ENCODE results near the gene RSF1.

RSF1 gene

DNA sequence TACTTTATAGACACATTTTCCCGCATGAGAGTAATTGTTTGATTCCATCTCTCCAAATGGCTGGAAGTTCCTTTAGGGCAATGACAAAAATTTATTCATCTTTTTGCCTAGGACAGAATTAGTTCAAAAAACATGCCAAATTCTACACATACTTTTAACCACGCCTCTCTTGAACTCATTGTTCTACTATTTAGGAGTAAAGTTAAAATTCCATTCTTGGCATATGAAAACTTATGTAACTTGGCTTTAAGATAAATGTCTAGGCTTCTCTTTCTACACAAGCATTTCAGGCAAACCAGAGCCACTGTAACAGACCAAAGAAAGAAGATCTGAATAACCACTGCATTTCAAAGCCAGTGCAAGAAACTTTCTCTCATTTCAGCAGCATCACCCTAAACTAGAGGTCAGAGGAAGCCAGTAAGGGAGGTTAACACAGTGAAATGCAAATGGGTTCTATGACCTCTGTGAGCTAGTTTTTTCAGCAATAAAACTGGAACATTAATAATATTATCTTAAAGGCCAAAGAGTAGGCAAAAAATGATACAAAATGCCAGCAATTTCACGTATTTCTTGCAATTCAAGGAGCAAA, 73.0 kb downstream of the RSF1 start:
- TF ChIP-seq, protein P1, sequence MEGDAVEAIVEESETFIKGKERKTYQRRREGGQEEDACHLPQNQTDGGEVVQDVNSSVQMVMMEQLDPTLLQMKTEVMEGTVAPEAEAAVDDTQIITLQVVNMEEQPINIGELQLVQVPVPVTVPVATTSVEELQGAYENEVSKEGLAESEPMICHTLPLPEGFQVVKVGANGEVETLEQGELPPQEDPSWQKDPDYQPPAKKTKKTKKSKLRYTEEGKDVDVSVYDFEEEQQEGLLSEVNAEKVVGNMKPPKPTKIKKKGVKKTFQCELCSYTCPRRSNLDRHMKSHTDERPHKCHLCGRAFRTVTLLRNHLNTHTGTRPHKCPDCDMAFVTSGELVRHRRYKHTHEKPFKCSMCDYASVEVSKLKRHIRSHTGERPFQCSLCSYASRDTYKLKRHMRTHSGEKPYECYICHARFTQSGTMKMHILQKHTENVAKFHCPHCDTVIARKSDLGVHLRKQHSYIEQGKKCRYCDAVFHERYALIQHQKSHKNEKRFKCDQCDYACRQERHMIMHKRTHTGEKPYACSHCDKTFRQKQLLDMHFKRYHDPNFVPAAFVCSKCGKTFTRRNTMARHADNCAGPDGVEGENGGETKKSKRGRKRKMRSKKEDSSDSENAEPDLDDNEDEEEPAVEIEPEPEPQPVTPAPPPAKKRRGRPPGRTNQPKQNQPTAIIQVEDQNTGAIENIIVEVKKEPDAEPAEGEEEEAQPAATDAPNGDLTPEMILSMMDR (IDR thresholded peaks at IDR 0.05; ENCODE audit: borderline replicate concordance, control extremely low read depth, extremely low read depth, insufficient read depth, missing control alignments) = no peak
- in situ Hi-C loops (cut with MboI; ENCODE audit: low sequenced_read_pairs, unreplicated experiment) = no loop called here
- no peak for DNase-seq (ENCODE audit: low spot score)

DNA sequence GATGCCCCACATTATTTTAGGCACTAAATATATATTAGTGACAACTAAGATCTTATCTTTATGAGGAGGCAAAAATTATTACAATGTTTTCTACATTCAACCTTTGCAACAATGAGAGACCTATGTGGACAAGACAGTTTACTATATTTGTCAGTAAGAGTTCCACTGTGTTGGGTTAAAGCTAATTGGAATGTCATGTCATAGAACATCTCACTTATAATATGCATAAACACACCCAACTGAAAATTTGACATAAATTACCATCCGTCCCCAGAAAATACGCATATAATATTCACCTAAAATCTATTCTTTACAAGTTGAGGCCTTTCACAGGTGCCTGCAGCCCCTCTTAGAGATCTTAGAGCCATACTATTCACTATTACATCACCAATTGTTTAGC, 84.0 kb downstream of the RSF1 start:
- in situ Hi-C loops (cut with MboI; ENCODE audit: low sequenced_read_pairs, unreplicated experiment) = no loop called here
- TF ChIP-seq, protein P1 (IDR thresholded peaks at IDR 0.05; ENCODE audit: borderline replicate concordance, control extremely low read depth, extremely low read depth, insufficient read depth, missing control alignments) = no peak
- DNase-seq (ENCODE audit: low spot score) = no peak

DNA sequence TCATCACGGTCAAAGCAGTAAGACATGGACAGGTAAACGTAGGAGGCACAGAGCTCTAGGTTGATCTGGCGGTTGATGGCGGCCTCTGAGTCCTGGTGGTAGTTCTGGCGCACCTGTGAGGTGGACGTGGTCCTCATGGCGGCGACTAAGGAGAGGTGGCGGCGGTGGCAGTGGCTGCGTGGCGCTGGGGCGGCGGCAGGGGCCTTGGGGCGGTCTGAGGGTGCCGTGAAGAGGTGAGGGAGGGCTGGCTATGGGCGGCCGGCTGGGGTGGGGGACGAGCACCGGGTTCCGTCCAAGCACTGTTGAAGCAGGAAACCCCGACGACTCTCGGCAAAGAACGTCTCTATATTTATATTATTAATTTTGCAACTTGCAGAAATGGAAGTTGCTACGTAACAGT, 85.6 kb downstream of the RSF1 start:
- TF ChIP-seq, protein P1 (IDR thresholded peaks at IDR 0.05; ENCODE audit: borderline replicate concordance, control extremely low read depth, extremely low read depth, insufficient read depth, missing control alignments) = no peak
- in situ Hi-C loops (cut with MboI; ENCODE audit: low sequenced_read_pairs, unreplicated experiment) = no loop called here
- DNase-seq (ENCODE audit: low spot score) = no peak

DNA sequence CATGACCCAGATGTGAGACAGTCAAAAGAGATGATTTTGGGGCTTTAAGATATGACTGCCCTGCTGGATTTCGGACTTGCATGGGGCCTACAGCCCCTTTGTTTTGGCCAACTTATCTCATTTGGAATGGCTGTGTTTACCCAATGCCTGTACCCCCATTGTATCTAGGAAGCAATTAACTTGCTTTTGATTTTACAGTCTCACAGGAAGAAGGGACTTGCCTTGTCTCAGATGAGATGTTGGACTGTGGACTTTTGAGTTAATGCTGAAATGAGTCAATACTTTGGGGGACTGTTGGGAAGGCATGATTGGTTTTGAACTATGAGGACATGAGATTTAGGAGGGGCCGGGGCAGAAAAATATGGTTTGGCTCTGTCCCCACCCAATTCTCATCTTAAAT, 88.4 kb downstream of the RSF1 start:
- TF ChIP-seq, protein P1 (IDR thresholded peaks at IDR 0.05; ENCODE audit: borderline replicate concordance, control extremely low read depth, extremely low read depth, insufficient read depth, missing control alignments) = no peak
- no peak for DNase-seq (ENCODE audit: low spot score)
- in situ Hi-C loops (cut with MboI; ENCODE audit: low sequenced_read_pairs, unreplicated experiment) = no loop called here

DNA sequence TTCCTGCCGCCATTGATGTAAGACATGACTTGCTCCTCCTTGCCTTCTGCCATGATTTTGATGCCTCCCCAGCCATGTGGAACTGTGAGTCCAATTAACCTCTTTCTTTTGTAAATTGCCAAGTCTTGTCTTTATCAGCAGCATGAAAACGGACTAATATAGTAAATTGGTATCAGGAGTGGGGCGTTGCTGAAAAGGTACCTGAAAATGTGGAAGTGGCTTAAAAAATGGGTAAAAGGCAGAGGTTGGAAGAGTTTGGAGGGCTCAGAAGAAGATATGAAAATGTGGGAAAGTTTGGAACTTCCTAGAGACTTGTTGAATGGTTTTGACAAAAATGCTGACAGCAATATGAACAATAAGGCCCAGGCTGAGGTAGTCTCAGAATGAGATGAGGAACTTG, 89.7 kb downstream of the RSF1 start:
- no peak for DNase-seq (ENCODE audit: low spot score)
- TF ChIP-seq, protein P1 (IDR thresholded peaks at IDR 0.05; ENCODE audit: borderline replicate concordance, control extremely low read depth, extremely low read depth, insufficient read depth, missing control alignments) = no peak
- in situ Hi-C loops (cut with MboI; ENCODE audit: low sequenced_read_pairs, unreplicated experiment) = no loop called here

DNA sequence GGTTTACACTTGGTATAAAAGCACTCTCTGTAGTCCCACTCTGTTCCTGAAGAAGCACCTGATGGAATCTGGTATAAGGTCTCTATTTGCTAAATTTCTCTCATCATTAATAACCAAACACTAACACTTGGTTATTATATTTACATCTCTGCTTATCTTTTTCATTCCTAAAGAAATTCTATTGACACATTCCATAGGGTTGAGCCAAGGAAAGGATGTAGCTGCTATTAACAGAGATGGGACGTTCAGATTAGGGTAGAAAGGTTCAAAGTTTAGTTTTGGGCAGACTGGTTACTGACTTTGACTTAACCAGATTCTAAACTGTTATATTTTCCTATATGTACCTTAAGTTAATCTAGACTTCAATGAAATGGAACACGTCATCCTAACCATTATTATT, 91.5 kb downstream of the RSF1 start:
- in situ Hi-C loops (cut with MboI; ENCODE audit: low sequenced_read_pairs, unreplicated experiment) = no loop called here
- DNase-seq (ENCODE audit: low spot score) = no peak
- TF ChIP-seq, protein P1 (IDR thresholded peaks at IDR 0.05; ENCODE audit: borderline replicate concordance, control extremely low read depth, extremely low read depth, insufficient read depth, missing control alignments) = no peak

Data from GM13976 (cell line).